K562 (cell line): ENCODE results near the gene ZNF800. TPM values are rescaled to one million over a fixed set of nuclear protein-coding genes. Genes with fewer than 3 reads are reported as not detected.

Source experiments
- ATF7 ChIP-seq: fragments of 450-650 bp; IDR thresholded peaks from 2 replicates; pipeline ENCODE4 v1.7.1; 2014; ENCODE audit warnings: mild to moderate bottlenecking, moderate library complexity
- CREB3 ChIP-seq: fragments of 450-650 bp; conservative IDR thresholded peaks from 2 replicates; pipeline ENCODE4 v1.6.1; 2016; ENCODE audit warnings: missing genetic modification characterization, low read depth, mild to moderate bottlenecking, missing compliant biosample characterization, moderate library complexity
- E2F4 ChIP-seq: sonication (generic); formaldehyde crosslinking; IDR thresholded peaks from 2 replicates; pipeline ENCODE4 v1.8.0; 2022; ENCODE audit warnings: mild to moderate bottlenecking, low read depth, missing genetic modification reagents
- ETV6 ChIP-seq, 3 experiments: fragments of 150-350 bp in 1 of 3; sonication (generic) in 1 of 3; formaldehyde crosslinking in 1 of 3; IDR thresholded peaks; 2 replicates each; pipeline versions ENCODE4 v1.6.1 to v1.8.0; 2014 to 2022; ENCODE audit warnings: borderline replicate concordance in 2 of 3, low read depth in 2 of 3, antibody characterized with exemption in 1 of 3, low read length in 1 of 3, mild to moderate bottlenecking in 1 of 3, missing genetic modification reagents in 1 of 3
- KLF1 ChIP-seq: fragments of 450-650 bp; IDR thresholded peaks from 2 replicates; pipeline ENCODE4 v1.6.1; 2016; ENCODE audit warnings: missing genetic modification characterization, missing compliant biosample characterization
- RB1 ChIP-seq: fragments of 450-650 bp; IDR thresholded peaks from 2 replicates; pipeline ENCODE4 v1.6.1; 2017; ENCODE audit warnings: low read depth, mild to moderate bottlenecking
- polyA plus RNA-seq, 8 experiments: library from polyadenylated mRNA; depleted of rRNA in 4 of 8; stranded (reverse) in 5 of 8; unstranded in 3 of 8; fragments of >200 nt; fragmentation: Nextera tagmentation in 2 of 8; fragmentation: Illumina TruSeq in 1 of 8; extraction: Ambion mirVana in 2 of 8; extraction: Trizol in 1 of 8; gene quantifications; 2 replicates each; pipeline versions ENCODE4 v1.2.1 to v1.2.3, GENCODE V29; 2011 to 2014; ENCODE audit warnings: inconsistent platforms in 1 of 8, missing spikeins in 1 of 8
- total RNA-seq, 7 experiments: library from RNA; depleted of rRNA in 6 of 7; stranded (reverse); fragments of >200 nt in 6 of 7; fragmentation: Illumina TruSeq in 2 of 7; extraction: Trizol in 2 of 7; gene quantifications; 2 replicates each; pipeline versions ENCODE4 v1.2.1 to v1.2.3, GENCODE V29; 2011 to 2021; ENCODE audit warnings: low replicate concordance in 1 of 7
- TF ChIP-seq, protein P1 (sequence below): fragments of 250-450 bp; sonication (Bioruptor Pico); IDR thresholded peaks from 2 replicates; pipeline ENCODE4 v1.5.0; 2021

ZNF800 gene
- total and polyA plus RNA-seq, 9 of the 15 experiments (the other 6 are each of a cell fraction or from before 2014, with no cell fraction given) = 7.5 to 58.3 (median 33.4) TPM

DNA sequence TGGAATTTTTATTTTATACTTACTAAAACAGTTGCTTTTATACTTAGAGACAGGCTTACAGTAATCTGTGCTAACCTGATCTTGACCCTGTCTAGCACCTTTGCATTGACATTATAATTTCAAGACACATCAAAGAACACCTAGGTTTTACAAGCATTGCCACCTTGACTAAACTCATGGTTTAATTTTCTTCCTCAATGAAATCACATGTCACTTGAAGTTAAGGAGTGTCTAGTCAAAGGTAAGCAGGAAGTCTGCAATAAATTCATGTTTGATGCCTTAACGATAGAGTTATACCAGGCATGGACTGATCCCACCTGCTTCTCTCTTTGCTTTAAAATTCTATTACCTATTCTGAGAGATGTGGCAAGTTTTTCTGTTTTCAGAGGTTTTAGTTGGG, 62.4 kb downstream of the ZNF800 start (continued):
- TF ChIP-seq E2F4 (CRISPR knock-in tag) (no peak), KLF1 (tag) (no peak), ETV6 (IDR thresholded peaks at IDR 0.05; ENCODE audit: borderline replicate concordance in 1 of 2, low read depth in 2 of 2, low read length in 1 of 2) (no peak), ETV6 (CRISPR knock-in tag; IDR thresholded peaks at IDR 0.05; ENCODE audit: borderline replicate concordance) (no peak), CREB3 (tag) (no peak), ATF7 (no peak), RB1 (no peak)
- TF ChIP-seq, protein P1, sequence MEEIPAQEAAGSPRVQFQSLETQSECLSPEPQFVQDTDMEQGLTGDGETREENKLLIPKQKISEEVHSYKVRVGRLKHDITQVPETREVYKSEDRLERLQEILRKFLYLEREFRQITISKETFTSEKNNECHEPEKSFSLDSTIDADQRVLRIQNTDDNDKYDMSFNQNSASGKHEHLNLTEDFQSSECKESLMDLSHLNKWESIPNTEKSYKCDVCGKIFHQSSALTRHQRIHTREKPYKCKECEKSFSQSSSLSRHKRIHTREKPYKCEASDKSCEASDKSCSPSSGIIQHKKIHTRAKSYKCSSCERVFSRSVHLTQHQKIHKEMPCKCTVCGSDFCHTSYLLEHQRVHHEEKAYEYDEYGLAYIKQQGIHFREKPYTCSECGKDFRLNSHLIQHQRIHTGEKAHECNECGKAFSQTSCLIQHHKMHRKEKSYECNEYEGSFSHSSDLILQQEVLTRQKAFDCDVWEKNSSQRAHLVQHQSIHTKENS (CRISPR knock-in tag) = no peak
